Karpas-422 (cell line): ENCODE measurements around the gene POLN. TPM values are rescaled to one million over a fixed set of nuclear protein-coding genes. Genes with fewer than 3 reads are reported as not detected.

Experiments used
- DNase-seq: peaks from one replicate; pipeline ENCODE4 v3.0.0-alpha.2; 2015
- H2AFZ ChIP-seq: fragments of 200-600 bp; sonication (generic); 2 replicates; pipeline ENCODE4 v1.6.1; 2014; ENCODE audit warnings: antibody characterized with exemption, low read length, mixed read lengths
- H3K27ac ChIP-seq: fragments of 200-600 bp; sonication (generic); 2 replicates; pipeline ENCODE4 v1.5.1; 2014; ENCODE audit warnings: mild to moderate bottlenecking, low read length, moderate library complexity
- H3K27me3 ChIP-seq: fragments of 200-600 bp; sonication (generic); 2 replicates; pipeline ENCODE4 v1.6.1; 2014; ENCODE audit warnings: low read length, mixed read lengths
- H3K36me3 ChIP-seq: fragments of 200-600 bp; sonication (generic); 2 replicates; pipeline ENCODE4 v1.6.1; 2014; ENCODE audit warnings: low read length, mixed read lengths; ENCODE audit not compliant: insufficient read depth
- H3K4me1 ChIP-seq: fragments of 200-600 bp; sonication (generic); 2 replicates; pipeline ENCODE4 v1.6.1; 2014; ENCODE audit warnings: mild to moderate bottlenecking, low read length, mixed read lengths
- H3K4me2 ChIP-seq: fragments of 200-600 bp; sonication (generic); 2 replicates; pipeline ENCODE4 v1.6.1; 2014; ENCODE audit warnings: low read length, low read depth, mild to moderate bottlenecking; ENCODE audit not compliant: poor library complexity, severe bottlenecking
- H3K4me3 ChIP-seq: fragments of 200-600 bp; sonication (generic); 2 replicates; pipeline ENCODE4 v1.5.1; 2014; ENCODE audit warnings: mild to moderate bottlenecking, antibody characterized with exemption, low read length, mixed read lengths
- H3K79me2 ChIP-seq: fragments of 200-600 bp; sonication (generic); 2 replicates; pipeline ENCODE4 v1.6.1; 2014; ENCODE audit warnings: mild to moderate bottlenecking, low read length, mixed read lengths
- H3K9ac ChIP-seq: fragments of 200-600 bp; sonication (generic); 2 replicates; pipeline ENCODE4 v1.6.0; 2014; ENCODE audit warnings: low read length
- H3K9me2 ChIP-seq: fragments of 200-600 bp; sonication (generic), shearing (Covaris generic); replicated peaks from 2 replicates; pipeline ENCODE4 v1.6.0; 2014; ENCODE audit warnings: mild to moderate bottlenecking, low read length, moderate library complexity; ENCODE audit not compliant: insufficient read depth
- H3K9me3 ChIP-seq: fragments of 300-700, 200-600 bp; sonication (generic); 2 replicates; pipeline ENCODE4 v1.6.1; 2014; ENCODE audit warnings: low read length, mixed read lengths
- H4K20me1 ChIP-seq: fragments of 200-600 bp; sonication (generic); 2 replicates; pipeline ENCODE4 v1.6.1; 2014; ENCODE audit warnings: mild to moderate bottlenecking, antibody characterized with exemption, low read length, low read depth; ENCODE audit not compliant: insufficient read depth
- total RNA-seq: library from RNA; depleted of rRNA; stranded (reverse); fragments of >200 nt; shearing (Covaris generic); gene quantifications from 2 replicates; pipeline ENCODE4 v1.2.3, GENCODE V29; 2014; ENCODE audit warnings: low replicate concordance

POLN gene
- total RNA-seq, 1 experiment from 2014 or later = 4.3 TPM

GRCh38 chr4:2267320-2267811 lies 25.4 kb upstream of the POLN start:
- Histone ChIP-seq H4K20me1 (no peaks in the 10 kb centered on the region), H2AFZ (no peak overlapping the region), H3K27me3 (no peaks in the 10 kb centered on the region), H3K4me2 (no peak overlapping the region), H3K9me3 (no peaks in the 10 kb centered on the region), H3K4me3 (no peak overlapping the region), H3K4me1 (peaks cover 23% of the 10 kb centered on the region), H3K9me2 (no peaks in the 10 kb centered on the region), H3K9ac (no peak overlapping the region), H3K79me2 (no peaks in the 10 kb centered on the region), H3K27ac (no peak overlapping the region), H3K36me3 (no peaks in the 10 kb centered on the region)
- no peak for DNase-seq

GRCh38 chr4:2266821-2267220 lies 24.9 kb upstream of the POLN start:
- Histone ChIP-seq H3K9me3 (no peaks in the 10 kb centered on the region), H3K4me1 (peaks cover 23% of the 10 kb centered on the region), H3K27ac (no peak overlapping the region), H3K27me3 (no peaks in the 10 kb centered on the region), H3K4me2 (no peak overlapping the region), H3K9me2 (no peaks in the 10 kb centered on the region), H3K4me3 (no peak overlapping the region), H4K20me1 (no peaks in the 10 kb centered on the region), H3K79me2 (no peaks in the 10 kb centered on the region), H2AFZ (no peak overlapping the region), H3K36me3 (no peaks in the 10 kb centered on the region), H3K9ac (no peak overlapping the region)
- DNase-seq = no peak

- Histone ChIP-seq H3K27ac (no peak overlapping the region), H3K36me3 (no peaks in the 10 kb centered on the region), H3K4me2 (no peak overlapping the region), H3K9me3 (no peaks in the 10 kb centered on the region), H3K4me3 (no peak overlapping the region), H3K79me2 (peaks cover 1% of the 10 kb centered on the region), H3K4me1 (peaks cover 23% of the 10 kb centered on the region), H2AFZ (no peak overlapping the region), H4K20me1 (no peaks in the 10 kb centered on the region; the same call in 1 of the 2 replicates), H3K27me3 (no peaks in the 10 kb centered on the region), H3K9me2 (no peaks in the 10 kb centered on the region), H3K9ac (no peak overlapping the region)
- no peak for DNase-seq
Measured at GRCh38 chr4:2266181-2266580, 24.3 kb upstream of the POLN start.

- H3K4me2 ChIP-seq = no peak overlapping the region
- peaks cover 28% of the 10 kb centered on the region for H3K4me1 ChIP-seq
- H3K9me3 ChIP-seq = no peaks in the 10 kb centered on the region
- no peaks in the 10 kb centered on the region for H3K36me3 ChIP-seq
- H3K79me2 ChIP-seq = peaks cover 9% of the 10 kb centered on the region
- no peaks in the 10 kb centered on the region for H3K9me2 ChIP-seq
- H3K27ac ChIP-seq = no peak overlapping the region
- no peak overlapping the region for H2AFZ ChIP-seq
- H4K20me1 ChIP-seq = peaks cover 6% of the 10 kb centered on the region
- no peak for DNase-seq
- H3K4me3 ChIP-seq = no peak overlapping the region
- no peak overlapping the region for H3K9ac ChIP-seq
- H3K27me3 ChIP-seq = no peaks in the 10 kb centered on the region
Measured at GRCh38 chr4:2265113-2266110, 23.5 kb upstream of the POLN start.

GRCh38 chr4:2264481-2265041 lies 22.6 kb upstream of the POLN start:
- no peak for DNase-seq
- Histone ChIP-seq H3K9me3 (no peaks in the 10 kb centered on the region), H3K27me3 (no peaks in the 10 kb centered on the region), H4K20me1 (peaks cover 14% of the 10 kb centered on the region), H3K4me1 (peaks cover 35% of the 10 kb centered on the region), H3K9me2 (no peaks in the 10 kb centered on the region), H3K4me2 (no peak overlapping the region), H3K36me3 (no peaks in the 10 kb centered on the region), H3K9ac (no peak overlapping the region), H3K79me2 (peaks cover 17% of the 10 kb centered on the region), H3K4me3 (no peak overlapping the region), H2AFZ (no peak overlapping the region), H3K27ac (no peak overlapping the region)

- no peak overlapping the region for H2AFZ ChIP-seq
- DNase-seq = peak; percentile 64
- H3K4me2 ChIP-seq = peak overlapping the region; percentile 84
- H3K4me3 ChIP-seq = no peak overlapping the region
- peaks cover 35% of the 10 kb centered on the region for H3K4me1 ChIP-seq
- H3K9me2 ChIP-seq = no peaks in the 10 kb centered on the region
- H3K79me2 ChIP-seq = peaks cover 24% of the 10 kb centered on the region
- peaks cover 20% of the 10 kb centered on the region for H4K20me1 ChIP-seq
- H3K27ac ChIP-seq = no peak overlapping the region; the same call in 1 of the 2 replicates
- peak overlapping the region; percentile 5; the same call in 1 of the 2 replicates for H3K9ac ChIP-seq
- no peaks in the 10 kb centered on the region for H3K27me3 ChIP-seq
- H3K36me3 ChIP-seq = no peaks in the 10 kb centered on the region
- no peaks in the 10 kb centered on the region for H3K9me3 ChIP-seq
Measured at GRCh38 chr4:2263926-2264321, 22.0 kb upstream of the POLN start.

- H3K36me3 ChIP-seq = no peaks in the 10 kb centered on the region
- H3K4me2 ChIP-seq = peak overlapping the region; percentile 84
- H3K9me2 ChIP-seq = no peaks in the 10 kb centered on the region
- peak overlapping the region; percentile 96 for H3K9ac ChIP-seq
- peak overlapping the region; percentile 16; the same call in 1 of the 2 replicates for H2AFZ ChIP-seq
- H3K4me3 ChIP-seq = peak overlapping the region; percentile 90
- H3K9me3 ChIP-seq = no peaks in the 10 kb centered on the region
- peaks cover 23% of the 10 kb centered on the region for H4K20me1 ChIP-seq
- peaks cover 30% of the 10 kb centered on the region for H3K79me2 ChIP-seq
- no peak for DNase-seq
- peaks cover 35% of the 10 kb centered on the region for H3K4me1 ChIP-seq
- no peaks in the 10 kb centered on the region for H3K27me3 ChIP-seq
- peak overlapping the region; percentile 72 for H3K27ac ChIP-seq
Measured at GRCh38 chr4:2262944-2263250, 21.0 kb upstream of the POLN start.
